K562 (cell line): Measurements from ENCODE around the gene NINJ2.

ENCODE experiments used
- FOXK1 ChIP-seq: sonication (generic); formaldehyde crosslinking; IDR thresholded peaks from 2 replicates; pipeline ENCODE4 v1.8.0; 2022; ENCODE audit warnings: missing genetic modification reagents, mild to moderate bottlenecking, borderline replicate concordance
- GABPA ChIP-seq: fragments of 200-800 bp; sonication (Bioruptor generic); conservative IDR thresholded peaks from 2 replicates; pipeline ENCODE4 v1.6.1; 2016; ENCODE audit warnings: low read depth, missing genetic modification characterization, missing compliant biosample characterization
- JUND ChIP-seq, 2 experiments: IDR thresholded peaks; 2 replicates in 1 of 2; 3 replicates in 1 of 2; pipeline ENCODE4 v1.6.1; 2011; ENCODE audit warnings: borderline replicate concordance in 2 of 2, low read depth in 2 of 2, low read length in 2 of 2, improper control_type of control experiment in 1 of 2, missing biosample characterization in 1 of 2, missing genetic modification characterization in 1 of 2, missing genetic modification reagents in 1 of 2
- POLR2A ChIP-seq: fragments of 450-650 bp; conservative IDR thresholded peaks from 2 replicates; pipeline ENCODE4 v1.6.1; 2016
- RFX1 ChIP-seq: fragments of 450-650 bp; IDR thresholded peaks from 2 replicates; pipeline ENCODE4 v1.6.1; 2016; ENCODE audit warnings: mild to moderate bottlenecking, moderate library complexity
- ZBTB33 ChIP-seq: sonication (generic); formaldehyde crosslinking; IDR thresholded peaks from 2 replicates; pipeline ENCODE4 v1.8.1; 2023; ENCODE audit warnings: mild to moderate bottlenecking, missing genetic modification reagents
- ZNF217 ChIP-seq: sonication (generic); formaldehyde crosslinking; IDR thresholded peaks from 2 replicates; pipeline ENCODE4 v1.8.0; 2022; ENCODE audit warnings: mild to moderate bottlenecking, missing genetic modification reagents
- ZNF23 ChIP-seq: fragments of 250-450 bp; sonication (Bioruptor Pico); IDR thresholded peaks from 2 replicates; pipeline ENCODE4 v1.4.0; 2020; ENCODE audit warnings: mild to moderate bottlenecking
- ZNF24 ChIP-seq: fragments of 450-650 bp; IDR thresholded peaks from 2 replicates; pipeline ENCODE4 v1.6.1; 2016
- TF ChIP-seq, protein P1 (sequence below): sonication (generic); formaldehyde crosslinking; IDR thresholded peaks from 2 replicates; pipeline ENCODE4 v1.8.0; 2023; ENCODE audit warnings: mild to moderate bottlenecking, missing genetic modification reagents

DNA sequence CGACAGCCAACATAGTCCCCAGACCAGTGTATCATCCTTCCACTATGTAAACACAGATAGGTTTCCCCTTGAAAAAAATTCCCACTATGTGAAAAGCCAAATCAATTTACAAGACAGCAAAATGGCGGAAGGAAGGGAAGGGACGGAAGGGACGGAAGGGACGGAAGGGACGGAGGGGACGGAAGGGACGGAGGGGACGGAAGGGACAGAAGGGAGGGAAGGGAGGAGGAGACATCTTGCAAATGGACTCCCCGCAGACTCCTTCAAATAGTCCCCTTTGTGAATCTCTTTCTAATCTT is 75.3 kb downstream of the NINJ2 start:
- no peak for TF ChIP-seq RFX1
- TF ChIP-seq, protein P1, sequence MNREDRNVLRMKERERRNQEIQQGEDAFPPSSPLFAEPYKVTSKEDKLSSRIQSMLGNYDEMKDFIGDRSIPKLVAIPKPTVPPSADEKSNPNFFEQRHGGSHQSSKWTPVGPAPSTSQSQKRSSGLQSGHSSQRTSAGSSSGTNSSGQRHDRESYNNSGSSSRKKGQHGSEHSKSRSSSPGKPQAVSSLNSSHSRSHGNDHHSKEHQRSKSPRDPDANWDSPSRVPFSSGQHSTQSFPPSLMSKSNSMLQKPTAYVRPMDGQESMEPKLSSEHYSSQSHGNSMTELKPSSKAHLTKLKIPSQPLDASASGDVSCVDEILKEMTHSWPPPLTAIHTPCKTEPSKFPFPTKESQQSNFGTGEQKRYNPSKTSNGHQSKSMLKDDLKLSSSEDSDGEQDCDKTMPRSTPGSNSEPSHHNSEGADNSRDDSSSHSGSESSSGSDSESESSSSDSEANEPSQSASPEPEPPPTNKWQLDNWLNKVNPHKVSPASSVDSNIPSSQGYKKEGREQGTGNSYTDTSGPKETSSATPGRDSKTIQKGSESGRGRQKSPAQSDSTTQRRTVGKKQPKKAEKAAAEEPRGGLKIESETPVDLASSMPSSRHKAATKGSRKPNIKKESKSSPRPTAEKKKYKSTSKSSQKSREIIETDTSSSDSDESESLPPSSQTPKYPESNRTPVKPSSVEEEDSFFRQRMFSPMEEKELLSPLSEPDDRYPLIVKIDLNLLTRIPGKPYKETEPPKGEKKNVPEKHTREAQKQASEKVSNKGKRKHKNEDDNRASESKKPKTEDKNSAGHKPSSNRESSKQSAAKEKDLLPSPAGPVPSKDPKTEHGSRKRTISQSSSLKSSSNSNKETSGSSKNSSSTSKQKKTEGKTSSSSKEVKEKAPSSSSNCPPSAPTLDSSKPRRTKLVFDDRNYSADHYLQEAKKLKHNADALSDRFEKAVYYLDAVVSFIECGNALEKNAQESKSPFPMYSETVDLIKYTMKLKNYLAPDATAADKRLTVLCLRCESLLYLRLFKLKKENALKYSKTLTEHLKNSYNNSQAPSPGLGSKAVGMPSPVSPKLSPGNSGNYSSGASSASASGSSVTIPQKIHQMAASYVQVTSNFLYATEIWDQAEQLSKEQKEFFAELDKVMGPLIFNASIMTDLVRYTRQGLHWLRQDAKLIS (CRISPR knock-in tag), result no peak
- no peak for TF ChIP-seq POLR2A
- TF ChIP-seq GABPA (tag), result no peak
- no peak for TF ChIP-seq JUND (IDR thresholded peaks at IDR 0.05; ENCODE audit: borderline replicate concordance, low read depth, low read length)
- TF ChIP-seq JUND (tag; IDR thresholded peaks at IDR 0.05; ENCODE audit: borderline replicate concordance, low read depth, low read length), result no peak
- TF ChIP-seq ZNF23 (CRISPR knock-in tag), result no peak
- no peak for TF ChIP-seq ZNF217 (CRISPR knock-in tag)
- TF ChIP-seq FOXK1, result no peak
- no peak for TF ChIP-seq ZNF24
- TF ChIP-seq ZBTB33 (CRISPR knock-in tag), result no peak
